ENCODE results near the gene NBEA.

DNA sequence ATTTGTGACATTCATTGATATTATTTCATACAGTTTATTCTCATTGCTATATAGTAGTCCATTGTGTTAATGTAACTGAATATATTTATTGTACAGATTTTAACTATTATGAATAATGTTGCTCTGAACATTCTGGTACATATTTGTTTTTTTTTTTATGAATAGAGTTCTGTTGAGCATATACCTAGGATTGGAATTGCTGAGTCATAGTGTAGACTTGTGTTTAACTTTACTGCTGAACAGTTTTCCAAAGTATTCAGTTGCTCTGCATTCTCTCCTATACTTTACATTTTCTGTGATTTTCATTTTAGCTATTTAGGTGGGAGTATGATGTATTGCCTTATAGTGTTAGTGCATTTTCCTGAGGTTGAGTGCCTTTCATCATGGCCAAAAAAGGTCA, 436.9 kb downstream of the NBEA start:
- TF ChIP-seq YY1 (IDR thresholded peaks at IDR 0.05; ENCODE audit: insufficient read depth, insufficient read length) (no peak), ZNF274 (IDR thresholded peaks at IDR 0.05; ENCODE audit: low read depth, low read length) (no peak)

Data from NT2/D1 (cell line).